Aorta (tissue), 5 donors: Measurements from ENCODE around the gene PRKCA. TPM values are rescaled to one million over a fixed set of nuclear protein-coding genes. Genes with fewer than 3 reads are reported as not detected.

Experiments
- ATAC-seq: fragments of 200-7000 bp; cut with Tn5 transposase; one replicate; pipeline ENCODE4 v1.9.1; 2022; ENCODE audit warnings: moderate library complexity; ENCODE audit not compliant: low FRiP score
- DNase-seq, 2 donors: peaks; one replicate each; pipeline ENCODE4 v3.0.0-alpha.2; 2020
- H3K27ac ChIP-seq, 2 donors: one replicate each; pipeline ENCODE4 v1.5.1; 2013; ENCODE audit warnings: low read length in 2 of 2, mild to moderate bottlenecking in 2 of 2, moderate library complexity in 2 of 2, control low read depth in 1 of 2, inconsistent platforms in 1 of 2, low read depth in 1 of 2
- H3K27me3 ChIP-seq, 2 donors: one replicate each; pipeline ENCODE4 v1.6.1; 2013; ENCODE audit warnings: control low read depth in 1 of 2, low read length in 1 of 2, mild to moderate bottlenecking in 1 of 2, moderate library complexity in 1 of 2; ENCODE audit not compliant: insufficient read depth in 2 of 2, control insufficient read depth in 1 of 2
- H3K36me3 ChIP-seq, 2 donors: one replicate each; pipeline ENCODE4 v1.6.1; 2013; ENCODE audit warnings: control low read depth in 1 of 2, low read length in 1 of 2, mild to moderate bottlenecking in 1 of 2; ENCODE audit not compliant: insufficient read depth in 2 of 2, control insufficient read depth in 1 of 2
- H3K4me1 ChIP-seq, 2 donors: one replicate each; pipeline ENCODE4 v1.6.1; 2013; ENCODE audit warnings: low read length in 2 of 2, control low read depth in 1 of 2, mild to moderate bottlenecking in 1 of 2, moderate library complexity in 1 of 2; ENCODE audit not compliant: insufficient read depth in 2 of 2, control insufficient read depth in 1 of 2
- H3K4me3 ChIP-seq, 2 donors: one replicate each; pipeline ENCODE4 v1.5.1; 2013; ENCODE audit warnings: low read length in 2 of 2, control low read depth in 1 of 2, mild to moderate bottlenecking in 1 of 2
- H3K9me3 ChIP-seq: one replicate; pipeline ENCODE4 v1.6.1; 2013; ENCODE audit warnings: mild to moderate bottlenecking, low read length; ENCODE audit not compliant: control insufficient read depth
- WGBS, 2 donors: extraction: QIAGEN DNeasy Blood & Tissue Kit; methylation state at CpG; one replicate each; pipeline ENCODE4 v1.1.7; 2013; 5-methylcytosine and 5-hydroxymethylcytosine counted together
- intact Hi-C, 2 donors: fragments of 100-400 bp; cut with DNase I; formaldehyde crosslinking; loops; one replicate each; pipeline versions ENCODE4 v1.14.2 to v1.15.0; 2022
- polyA plus RNA-seq, 2 donors: library from polyadenylated mRNA; stranded (reverse); fragments of 200-250 nt; gene quantifications; one replicate each; pipeline ENCODE4 v1.2.3, GENCODE V29; 2013
- total RNA-seq, 2 donors: library from RNA; stranded (reverse); fragmentation: NEBNext Ultra II Directional; extraction: Animal tissue kit (Norgen Biotek cat#: 25700); gene quantifications; one replicate each; pipeline ENCODE4 v1.2.1, GENCODE V29; 2021
- donor health status: healthy with polysubstance abuse.
- donor health status: Bipolar disorder and iron deficiency.
- donor health status: DM: no; HTN: no; CAD: no.
- donor health status: DM: no; HTN: no; CAD: no.
- donor health status: DM: yes; HTN: yes; CAD: no.

Gene PRKCA
- total and polyA plus RNA-seq, 4 donors: 2.7 to 15.4 (median 9.1) TPM

DNA sequence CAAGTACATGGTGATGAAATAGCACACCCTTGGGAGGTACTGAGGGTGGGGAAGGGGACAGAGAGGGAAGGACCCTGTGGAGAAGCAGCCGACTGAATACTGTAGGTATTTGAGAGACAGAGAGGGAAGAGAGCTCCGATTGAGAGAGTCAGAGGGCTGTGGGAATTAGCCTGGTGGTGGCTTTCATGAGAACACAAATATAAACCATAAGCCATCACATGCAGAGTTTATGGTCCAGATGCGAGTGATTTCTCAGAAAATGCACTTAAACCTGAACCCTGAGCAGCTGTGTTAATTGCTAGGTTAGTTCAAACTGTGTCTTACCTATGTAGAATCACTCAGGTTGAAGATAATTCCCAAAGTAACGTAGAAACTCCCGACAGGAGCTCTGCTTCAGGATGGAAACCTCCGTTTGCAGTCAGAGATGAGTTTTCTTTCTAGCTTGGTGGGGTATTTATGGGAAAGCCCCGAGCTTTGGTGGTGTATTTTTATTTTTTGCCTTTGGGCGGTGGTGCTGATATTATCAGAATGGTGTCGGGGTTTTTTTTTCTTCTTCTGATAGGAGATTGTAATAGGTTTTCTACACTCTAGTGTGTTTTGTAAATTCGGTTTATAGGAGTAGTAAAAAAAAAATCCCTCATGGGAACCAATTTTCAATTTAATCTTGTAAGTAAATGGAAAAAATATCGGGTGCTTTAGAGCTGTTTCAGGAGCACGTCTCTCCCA is 347.6 kb downstream of the PRKCA start:
- intact Hi-C loops: no loop called here
- WGBS, 2 donors: 92 to 93% methylated on average over 12 of the region's 12 CpGs
- no peak for DNase-seq

DNA sequence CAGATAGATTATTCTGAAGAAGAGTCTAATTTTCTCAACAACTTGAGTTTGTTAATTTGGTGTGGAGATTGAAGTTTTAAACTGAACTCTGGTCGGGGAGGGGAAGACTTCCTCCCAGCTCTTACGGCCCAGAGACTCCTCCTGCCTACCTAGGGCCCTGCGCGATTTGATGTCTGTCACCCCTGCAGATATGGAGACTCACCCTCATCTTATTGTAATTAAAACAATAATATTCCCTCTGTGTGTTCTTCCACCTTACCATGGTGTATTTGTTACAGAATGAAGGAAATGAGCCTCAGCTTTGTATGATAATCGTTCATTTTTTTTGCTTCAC is 348.1 kb downstream of the PRKCA start:
- 65 to 70% methylated on average over 5 of the region's 5 CpGs for WGBS, 2 donors
- Histone ChIP-seq H3K4me3 (no peak overlapping the region), H3K36me3 (no peaks in the 10 kb centered on the region), H3K9me3 (no peaks in the 10 kb centered on the region), H3K27ac (no peak overlapping the region), H3K4me1 (no peaks in the 10 kb centered on the region), H3K27me3 (no peaks in the 10 kb centered on the region)
- intact Hi-C loops: no loop called here
- DNase-seq (no peak), ATAC-seq (no peak)

More for the DNA sequence above, 347.6 kb downstream of the PRKCA start:
- ATAC-seq: no peak
- H3K9me3 ChIP-seq: no peaks in the 10 kb centered on the region
- H3K27me3 ChIP-seq: no peaks in the 10 kb centered on the region
- H3K4me3 ChIP-seq: no peak overlapping the region
- H3K4me1 ChIP-seq: no peaks in the 10 kb centered on the region
- H3K36me3 ChIP-seq: no peaks in the 10 kb centered on the region
- no peak overlapping the region for H3K27ac ChIP-seq

DNA sequence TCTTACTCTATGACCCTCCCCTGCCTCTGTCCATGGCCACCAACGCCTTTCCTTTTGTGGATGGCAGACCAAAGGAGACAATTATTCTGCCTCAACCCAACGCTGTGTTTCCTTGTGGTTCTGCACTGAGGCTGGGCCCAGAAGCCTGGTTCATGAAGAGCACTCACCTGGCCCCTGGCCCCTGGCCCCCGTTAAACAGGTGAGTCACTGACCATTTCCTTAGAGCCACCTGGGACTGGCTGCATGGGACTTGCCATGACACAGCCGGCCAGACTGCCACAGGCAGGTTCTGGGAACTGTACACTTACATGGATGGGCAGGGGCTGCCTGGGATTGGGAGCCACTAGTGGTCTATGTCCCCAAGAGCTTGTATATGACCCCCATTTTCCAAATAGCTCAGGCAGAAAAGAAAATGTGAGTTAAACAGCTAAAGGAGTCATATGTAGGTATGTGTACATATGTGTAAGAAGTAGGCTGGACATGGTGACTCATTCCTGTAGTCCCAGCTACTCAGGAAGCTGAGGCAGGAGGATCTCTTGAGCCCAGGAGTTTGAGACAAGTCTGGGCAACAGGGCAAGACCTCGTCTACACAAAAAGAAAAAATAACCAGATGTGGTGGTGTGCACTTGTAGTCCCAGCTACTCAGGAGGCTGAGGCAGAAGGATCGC is 350.6 kb downstream of the PRKCA start:
- ATAC-seq (no peak), DNase-seq (no peak)
- intact Hi-C loops: no loop called here
- Histone ChIP-seq H3K9me3 (no peaks in the 10 kb centered on the region), H3K27me3 (no peaks in the 10 kb centered on the region), H3K27ac (no peak overlapping the region), H3K4me1 (no peaks in the 10 kb centered on the region), H3K36me3 (no peaks in the 10 kb centered on the region), H3K4me3 (no peak overlapping the region)
- 93 to 94% methylated on average over 6 of the region's 6 CpGs for WGBS, 2 donors

DNA sequence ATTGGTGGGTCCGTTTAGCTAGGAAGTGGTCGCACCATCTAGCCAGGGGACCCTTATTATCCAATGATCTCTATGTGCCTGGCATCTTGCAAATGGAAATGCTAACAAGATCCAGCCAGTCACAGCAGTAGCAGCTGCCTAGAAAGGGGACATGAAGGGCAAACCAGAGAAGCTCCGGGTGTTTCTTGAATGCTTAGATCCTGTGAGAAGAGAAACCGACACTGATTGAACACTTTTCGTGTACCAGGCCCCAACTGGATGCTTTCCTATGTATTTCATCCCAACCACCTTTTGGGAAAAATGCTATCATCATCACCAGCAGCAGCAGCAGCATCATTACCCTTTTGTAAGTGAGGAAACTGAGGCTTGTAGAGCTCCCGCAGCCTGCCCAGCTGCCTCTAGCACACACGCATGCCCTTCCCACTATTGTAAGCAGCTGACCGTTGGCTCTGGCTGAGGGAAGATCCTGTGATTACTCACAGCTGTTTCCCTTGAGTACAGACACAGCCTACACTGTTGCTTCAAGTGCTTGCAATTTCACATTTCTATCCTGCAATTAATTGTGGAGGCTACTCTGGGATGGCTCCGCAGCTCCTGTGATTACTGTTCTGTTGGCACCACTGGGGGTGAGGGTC is 351.8 kb downstream of the PRKCA start:
- no peak for DNase-seq
- no peaks in the 10 kb centered on the region for H3K9me3 ChIP-seq
- H3K4me3 ChIP-seq: no peak overlapping the region
- no peak for ATAC-seq
- H3K27me3 ChIP-seq: no peaks in the 10 kb centered on the region
- H3K27ac ChIP-seq: no peak overlapping the region
- no peaks in the 10 kb centered on the region for H3K36me3 ChIP-seq
- WGBS, 2 donors: 70 to 73% methylated on average over 9 of the region's 9 CpGs
- no peaks in the 10 kb centered on the region for H3K4me1 ChIP-seq
- intact Hi-C loops: no loop called here

DNA sequence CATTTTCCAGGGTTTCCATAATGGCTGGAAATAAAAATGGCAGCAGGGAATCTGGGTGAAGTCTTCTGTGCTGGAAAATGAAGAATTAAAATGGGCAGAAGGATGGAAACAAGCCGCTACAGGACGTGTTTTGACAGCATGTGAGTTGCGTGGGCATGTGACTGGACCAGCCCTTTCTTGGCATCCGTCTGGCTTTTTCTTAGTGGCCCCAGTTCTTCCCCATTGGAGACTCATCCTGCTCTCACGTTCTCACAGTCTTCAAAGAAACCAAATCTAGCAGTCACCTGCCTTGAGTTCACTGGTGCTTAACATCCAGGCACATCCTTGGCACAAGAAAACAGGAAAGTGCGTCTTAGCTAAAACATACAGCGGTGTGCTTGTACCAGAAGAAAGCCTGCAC is 352.4 kb downstream of the PRKCA start:
- H3K9me3 ChIP-seq: no peaks in the 10 kb centered on the region

GRCh38 chr17:66655461-66655860 is 353.0 kb downstream of the PRKCA start:
- Histone ChIP-seq H3K4me1 (no peaks in the 10 kb centered on the region), H3K27ac (no peak overlapping the region), H3K27me3 (no peaks in the 10 kb centered on the region), H3K9me3 (no peaks in the 10 kb centered on the region), H3K4me3 (no peak overlapping the region), H3K36me3 (no peaks in the 10 kb centered on the region)
- DNase-seq (no peak), ATAC-seq (no peak)
- intact Hi-C loops: no loop called here
- WGBS, 2 donors: 85 to 91% methylated on average over 2 of the region's 2 CpGs

More for the DNA sequence above, 352.4 kb downstream of the PRKCA start:
- no peak overlapping the region for H3K27ac ChIP-seq
- H3K27me3 ChIP-seq: no peaks in the 10 kb centered on the region
- no peaks in the 10 kb centered on the region for H3K36me3 ChIP-seq
- no peak overlapping the region for H3K4me3 ChIP-seq
- H3K4me1 ChIP-seq: no peaks in the 10 kb centered on the region
- WGBS, 2 donors: 87 to 94% methylated on average over 7 of the region's 7 CpGs
- ATAC-seq (no peak), DNase-seq (no peak)
- intact Hi-C loops: no loop called here

DNA sequence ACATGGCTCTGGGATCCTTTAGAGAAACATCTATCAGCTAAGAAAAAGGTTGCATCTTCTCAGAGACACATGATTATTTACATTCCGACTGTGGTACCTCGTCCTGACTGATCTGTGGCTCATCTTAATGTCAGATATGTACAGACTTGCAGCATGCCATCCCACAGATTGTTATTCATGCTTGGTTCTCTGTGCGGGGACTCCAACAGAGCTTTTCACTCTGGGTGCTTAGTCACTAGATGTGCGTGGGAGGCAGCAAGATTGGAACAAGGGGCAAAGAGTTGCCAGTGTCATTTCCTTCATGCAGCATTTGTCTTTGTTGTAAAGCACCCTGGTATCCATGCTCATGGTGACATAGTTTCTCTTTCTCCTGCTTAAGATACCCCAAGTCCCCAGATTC is 353.4 kb downstream of the PRKCA start:
- H3K36me3 ChIP-seq: no peaks in the 10 kb centered on the region
- no peak for DNase-seq
- no peak overlapping the region for H3K27ac ChIP-seq
- WGBS, 2 donors: 54 to 55% methylated on average over 4 of the region's 4 CpGs
- H3K4me1 ChIP-seq: no peaks in the 10 kb centered on the region
- ATAC-seq: no peak
- intact Hi-C loops: no loop called here
- no peak overlapping the region for H3K4me3 ChIP-seq
- no peaks in the 10 kb centered on the region for H3K9me3 ChIP-seq
- no peaks in the 10 kb centered on the region for H3K27me3 ChIP-seq

DNA sequence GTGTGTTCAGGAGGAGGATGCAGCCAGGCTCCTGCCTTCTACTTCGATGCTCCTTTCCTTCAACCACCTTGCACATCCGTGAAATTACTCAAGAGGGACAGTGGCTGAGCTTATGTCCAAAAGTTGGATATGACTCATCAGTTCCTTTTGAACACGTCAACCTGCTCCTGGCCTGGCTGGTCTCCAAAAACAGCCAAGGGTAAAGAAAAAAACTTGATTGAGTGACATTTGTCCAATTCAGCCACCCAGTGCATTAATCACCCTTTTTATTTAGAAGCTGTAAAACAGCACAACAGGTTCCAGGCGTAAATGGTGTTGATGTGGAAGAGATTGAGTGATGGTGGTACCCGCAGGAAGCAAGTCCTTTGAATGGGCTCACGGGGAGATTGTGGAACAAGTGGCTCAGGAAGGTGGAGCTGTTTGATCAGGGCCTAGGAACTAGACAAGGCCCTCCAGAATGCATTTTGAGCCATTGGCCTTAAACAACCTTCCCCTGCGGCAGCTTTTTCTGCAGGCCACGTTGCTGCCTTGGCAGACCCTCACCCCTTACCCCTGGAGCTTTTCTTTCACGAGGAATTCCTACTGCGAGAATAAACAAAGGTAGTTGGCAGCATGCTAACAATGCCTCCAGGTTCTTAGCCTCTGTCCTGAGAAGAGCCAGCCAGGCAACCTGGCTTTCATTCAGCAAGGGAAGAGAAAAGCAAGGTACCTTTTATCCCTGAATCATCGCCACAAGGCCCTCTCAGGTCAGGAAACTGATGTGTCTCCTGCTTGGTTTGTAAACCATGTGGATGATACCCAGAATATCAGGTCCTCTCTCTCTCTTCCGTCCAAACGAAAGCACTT is 359.2 kb downstream of the PRKCA start:
- DNase-seq (no peak), ATAC-seq (no peak)
- Histone ChIP-seq H3K27ac (no peak overlapping the region), H3K4me3 (no peak overlapping the region), H3K27me3 (no peaks in the 10 kb centered on the region), H3K9me3 (no peaks in the 10 kb centered on the region), H3K36me3 (no peaks in the 10 kb centered on the region), H3K4me1 (no peaks in the 10 kb centered on the region)
- WGBS, 2 donors: 79% methylated on average over 13 of the region's 13 CpGs
- intact Hi-C loops: no loop called here
